Breast epithelium (tissue), 3 donors: ENCODE data around the gene BIN1.

Experiments used
- CTCF ChIP-seq, 3 donors: fragments of 450-650 bp; IDR thresholded peaks; one replicate each; pipeline ENCODE4 v1.5.1; 2016 to 2017; ENCODE audit warnings: antibody characterized with exemption in 3 of 3, mild to moderate bottlenecking in 3 of 3, moderate library complexity in 3 of 3
- POLR2A ChIP-seq: fragments of 450-650 bp; IDR thresholded peaks from one replicate; pipeline ENCODE4 v1.6.1; 2016; ENCODE audit warnings: antibody characterized with exemption, mild to moderate bottlenecking, moderate library complexity
- POLR2AphosphoS5 ChIP-seq, 3 donors: sonication (generic); formaldehyde crosslinking; IDR thresholded peaks; one replicate each; pipeline ENCODE4 v1.6.1; 2017; ENCODE audit warnings: antibody characterized with exemption in 3 of 3

- no peak for TF ChIP-seq CTCF (IDR thresholded peaks at IDR 0.05)
- TF ChIP-seq POLR2AphosphoS5 (IDR thresholded peaks at IDR 0.05) = no peak
- no peak for TF ChIP-seq POLR2A
These were observed 13.9 kb downstream of the BIN1 start for GRCh38 chr2:127092901-127093516.
